Erythroblast (primary cell): ENCODE results near the gene FNDC11.

Source experiments
- GATA1 ChIP-seq: IDR thresholded peaks from 2 replicates; pipeline ENCODE4 v1.6.1; 2011; ENCODE audit warnings: low read depth, mild to moderate bottlenecking, control low read depth, low read length, moderate library complexity
- POLR2A ChIP-seq: IDR thresholded peaks from 2 replicates; pipeline ENCODE4 v1.6.1; 2011; ENCODE audit warnings: mild to moderate bottlenecking, low read length

DNA sequence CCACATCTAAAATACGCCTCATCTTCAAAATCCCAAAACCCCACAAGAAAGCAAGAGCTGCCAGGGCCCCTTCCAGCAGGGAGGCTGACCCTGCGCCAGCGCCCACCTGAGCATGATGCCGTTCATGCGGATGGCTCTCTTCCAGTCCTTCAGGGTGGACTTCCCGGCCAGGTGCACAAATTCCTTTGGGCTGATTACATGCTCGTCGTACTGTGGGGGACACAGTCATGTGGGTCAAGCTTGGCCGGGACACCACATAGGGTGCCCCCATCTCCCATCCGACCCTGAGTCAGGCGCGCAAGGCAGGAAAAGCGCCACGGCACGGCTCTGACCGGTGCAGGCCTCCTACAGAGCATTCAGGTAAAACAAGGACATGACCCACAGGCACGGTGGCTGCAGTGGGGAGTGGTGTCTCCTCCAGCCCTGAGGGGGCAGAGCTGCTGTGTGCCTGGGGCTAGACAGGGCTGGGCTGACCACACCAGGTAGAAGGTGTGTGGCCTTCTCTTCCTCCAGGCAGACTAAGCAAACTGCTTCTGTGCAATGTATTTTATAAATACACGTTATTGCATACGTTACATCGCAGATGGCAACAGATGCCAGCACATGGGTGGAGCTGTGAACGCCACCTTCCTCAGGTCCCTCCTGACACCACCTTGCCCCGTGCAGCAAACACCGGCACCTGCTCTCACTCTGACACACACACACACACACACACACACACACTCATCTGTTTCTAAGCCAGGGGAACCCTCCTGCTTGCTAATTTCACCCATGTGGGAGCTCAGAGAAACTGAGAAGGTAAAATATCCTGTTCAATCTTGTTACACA is 43.9 kb downstream of the FNDC11 start:
- TF ChIP-seq POLR2A (no peak), GATA1 (no peak)
